ENCODE results near the gene PRRC1.

DNA sequence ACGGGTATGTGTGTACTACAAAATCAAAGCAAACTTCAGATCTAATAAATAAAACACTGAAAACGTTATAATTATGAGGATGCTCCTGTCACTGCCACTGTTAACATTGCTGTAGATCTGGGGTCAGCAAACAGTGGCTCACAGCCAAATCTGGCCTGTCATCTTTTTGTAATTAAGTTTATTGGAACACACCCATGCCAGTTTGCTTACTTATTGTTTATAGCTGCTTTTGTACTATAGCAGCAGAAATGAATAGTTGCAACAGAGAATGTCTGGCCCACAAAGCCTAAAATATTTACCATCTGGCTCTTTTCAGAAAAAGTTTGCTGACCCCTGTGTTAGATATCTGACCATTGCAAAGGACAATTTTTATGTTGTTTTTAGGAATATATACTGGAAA, 32.1 kb downstream of the PRRC1 start:
- TF ChIP-seq CTCF (IDR thresholded peaks at IDR 0.05) = no peak
- TF ChIP-seq EP300 (IDR thresholded peaks at IDR 0.05) = no peak
